Kidney (tissue), 14 donors: ENCODE measurements around the gene PLCB1. TPM values are rescaled to one million over a fixed set of nuclear protein-coding genes. Genes with fewer than 3 reads are reported as not detected.

Experiments
- DNase-seq, 5 donors: peaks; one replicate each; pipeline ENCODE4 v3.0.0-alpha.2; 2013 to 2020
- FAIRE-seq: peaks from 2 replicates; lab custom pipeline; 2012; peaks lifted over from hg19 to GRCh38; lab: Jason Lieb, UNC
- H3K27ac ChIP-seq, 2 donors: one replicate each; pipeline ENCODE4 v1.7.0; 2013; ENCODE audit warnings: low read depth in 2 of 2, low read length in 2 of 2, inconsistent platforms in 1 of 2
- H3K27me3 ChIP-seq: one replicate; pipeline ENCODE4 v1.7.1; 2013; ENCODE audit warnings: low read length, inconsistent platforms; ENCODE audit not compliant: control insufficient read depth, insufficient read depth
- H3K36me3 ChIP-seq, 3 donors: one replicate each; pipeline versions ENCODE4 v1.7.0 to v1.7.1; 2013; ENCODE audit warnings: low read length in 3 of 3, control low read depth in 1 of 3, inconsistent platforms in 1 of 3; ENCODE audit not compliant: insufficient read depth in 3 of 3, control insufficient read depth in 2 of 3
- H3K4me1 ChIP-seq, 3 donors: one replicate each; pipeline versions ENCODE4 v1.7.0 to v1.7.1; 2013; ENCODE audit warnings: low read length in 3 of 3, inconsistent platforms in 1 of 3, low read depth in 1 of 3; ENCODE audit not compliant: control insufficient read depth in 2 of 3, insufficient read depth in 2 of 3
- H3K4me3 ChIP-seq, 3 donors: one replicate each; pipeline versions ENCODE4 v1.7.0 to v1.8.1; 2013; ENCODE audit warnings: low read length in 3 of 3, control low read depth in 1 of 3, inconsistent platforms in 1 of 3
- H3K9ac ChIP-seq, 3 donors: one replicate each; pipeline versions ENCODE4 v1.7.0 to v1.7.1; 2013; ENCODE audit warnings: low read length in 3 of 3, control low read depth in 1 of 3, inconsistent platforms in 1 of 3
- H3K9me3 ChIP-seq, 3 donors: one replicate each; pipeline versions ENCODE4 v1.7.0 to v1.7.1; 2013; ENCODE audit warnings: low read length in 3 of 3, control low read depth in 1 of 3, inconsistent platforms in 1 of 3; ENCODE audit not compliant: control insufficient read depth in 2 of 3, insufficient read depth in 1 of 3
- intact Hi-C: fragments of 100-400 bp; cut with DNase I; formaldehyde crosslinking; loops from one replicate; pipeline ENCODE4 v1.11.1; 2022
- polyA plus RNA-seq: library from polyadenylated mRNA; stranded (reverse); fragments of 350-450 nt; fragmentation: Illumina TruSeq; extraction: RNeasy Lipid Tissue Mini Kit (QIAGEN cat#74804); gene quantifications from one replicate; pipeline ENCODE4 v1.2.3, GENCODE V29; 2014; ENCODE audit warnings: low read depth, low replicate concordance; ENCODE audit not compliant: insufficient read depth
- total RNA-seq: library from RNA; stranded (reverse); fragmentation: NEBNext Ultra II Directional; extraction: Animal tissue kit (Norgen Biotek cat#: 25700); gene quantifications from one replicate; pipeline ENCODE4 v1.2.1, GENCODE V29; 2021
- TF ChIP-seq, protein P1 (sequence below): IDR thresholded peaks from 3 replicates; pipeline ENCODE4 v1.5.1; 2012; ENCODE audit warnings: mild to moderate bottlenecking, moderate library complexity, borderline replicate concordance; ENCODE audit not compliant: insufficient read depth; ENCODE audit errors: extremely low read depth
- donor health status: control.
- donor health status: control.
- donor health status: control.
- donor health status: control.
- donor health status: control.
- donor health status: DM: yes; HTN: yes; CAD: no.
- donor health status: Normal renal cell carcinoma (clear cell type).

The PLCB1 gene
- total and polyA plus RNA-seq, 2 donors from 2014 or later, result 9.4 to 107 TPM

DNA sequence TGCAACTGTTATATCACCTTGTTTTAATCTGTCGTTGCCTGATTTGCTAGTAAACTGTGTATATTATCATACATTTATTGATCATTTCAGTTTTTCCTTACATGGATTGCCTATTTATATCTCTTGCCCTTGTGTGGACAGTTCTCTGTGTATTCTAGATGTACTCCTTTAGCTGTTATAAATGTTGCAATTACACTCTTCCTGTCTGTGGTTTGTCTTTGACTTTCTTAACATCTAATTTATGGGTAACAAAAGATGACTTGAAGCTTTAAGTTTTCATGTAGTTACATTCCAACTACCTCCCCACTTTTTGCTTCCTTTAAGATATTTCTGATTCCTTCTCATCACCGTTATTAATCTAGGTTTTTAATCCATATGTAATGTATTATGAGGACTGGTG lies 22.6 kb downstream of the PLCB1 start:
- Histone ChIP-seq H3K4me1 (peaks cover 0 to 5% (median 4%) of the 10 kb centered on the region in 3 donors), H3K36me3 (no peaks in the 10 kb centered on the region), H3K9me3 (no peaks in the 10 kb centered on the region), H3K27me3 (no peaks in the 10 kb centered on the region), H3K27ac (no peak overlapping the region), H3K9ac (no peak overlapping the region), H3K4me3 (no peak overlapping the region)
- intact Hi-C loops, result no loop called here
- TF ChIP-seq, protein P1, sequence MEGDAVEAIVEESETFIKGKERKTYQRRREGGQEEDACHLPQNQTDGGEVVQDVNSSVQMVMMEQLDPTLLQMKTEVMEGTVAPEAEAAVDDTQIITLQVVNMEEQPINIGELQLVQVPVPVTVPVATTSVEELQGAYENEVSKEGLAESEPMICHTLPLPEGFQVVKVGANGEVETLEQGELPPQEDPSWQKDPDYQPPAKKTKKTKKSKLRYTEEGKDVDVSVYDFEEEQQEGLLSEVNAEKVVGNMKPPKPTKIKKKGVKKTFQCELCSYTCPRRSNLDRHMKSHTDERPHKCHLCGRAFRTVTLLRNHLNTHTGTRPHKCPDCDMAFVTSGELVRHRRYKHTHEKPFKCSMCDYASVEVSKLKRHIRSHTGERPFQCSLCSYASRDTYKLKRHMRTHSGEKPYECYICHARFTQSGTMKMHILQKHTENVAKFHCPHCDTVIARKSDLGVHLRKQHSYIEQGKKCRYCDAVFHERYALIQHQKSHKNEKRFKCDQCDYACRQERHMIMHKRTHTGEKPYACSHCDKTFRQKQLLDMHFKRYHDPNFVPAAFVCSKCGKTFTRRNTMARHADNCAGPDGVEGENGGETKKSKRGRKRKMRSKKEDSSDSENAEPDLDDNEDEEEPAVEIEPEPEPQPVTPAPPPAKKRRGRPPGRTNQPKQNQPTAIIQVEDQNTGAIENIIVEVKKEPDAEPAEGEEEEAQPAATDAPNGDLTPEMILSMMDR, result no peak
- DNase-seq, result no peak
- no peak for FAIRE-seq

DNA sequence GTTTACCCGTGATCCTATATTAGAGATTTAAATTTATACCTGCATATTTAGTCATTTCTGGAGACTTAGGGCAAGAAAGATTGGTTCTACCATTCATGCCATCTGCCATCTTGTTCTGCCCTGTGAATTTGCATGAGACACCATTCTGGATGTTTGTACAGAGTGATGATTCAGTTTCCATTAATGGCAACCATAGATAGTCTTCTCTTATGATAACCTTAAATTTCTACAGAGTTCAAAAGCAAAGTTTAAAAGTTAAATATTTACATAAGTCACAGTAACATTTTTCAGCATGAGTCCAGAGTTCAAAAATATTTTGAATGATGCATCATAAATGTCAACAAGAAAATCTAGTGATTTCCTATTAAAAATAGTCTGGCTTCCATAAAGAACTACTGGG lies 23.2 kb downstream of the PLCB1 start:
- FAIRE-seq, result no peak

DNA sequence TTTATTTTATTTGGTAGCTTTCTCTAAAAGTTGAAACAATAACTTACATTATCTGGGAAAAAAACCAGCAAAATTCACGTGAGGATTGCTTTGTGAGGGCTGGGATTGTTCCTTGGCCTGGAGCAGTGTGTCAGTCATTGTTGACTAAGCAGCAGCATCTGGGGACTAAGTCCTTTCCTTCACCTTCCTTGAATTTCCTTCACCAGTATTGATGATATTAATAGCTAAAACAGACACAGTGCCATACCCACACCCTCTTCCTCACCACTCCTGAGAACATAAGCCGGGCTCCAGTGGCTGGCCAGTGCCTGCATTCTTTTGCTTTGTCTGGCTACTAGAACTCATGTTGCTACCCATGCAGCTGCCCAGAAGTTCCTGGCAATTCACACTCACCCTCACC lies 23.7 kb downstream of the PLCB1 start:
- Histone ChIP-seq H3K4me1 (peaks cover 0 to 5% (median 4%) of the 10 kb centered on the region in 3 donors), H3K9me3 (no peaks in the 10 kb centered on the region), H3K36me3 (no peaks in the 10 kb centered on the region), H3K4me3 (no peak overlapping the region), H3K27ac (no peak overlapping the region), H3K27me3 (no peaks in the 10 kb centered on the region), H3K9ac (no peak overlapping the region)
- intact Hi-C loops, result no loop called here
- DNase-seq (no peak), FAIRE-seq (no peak)
- TF ChIP-seq, protein P1, result no peak

More for the DNA sequence above, 23.2 kb downstream of the PLCB1 start:
- DNase-seq, result no peak
- H3K36me3 ChIP-seq, result no peaks in the 10 kb centered on the region
- no peak overlapping the region for H3K9ac ChIP-seq
- TF ChIP-seq, protein P1, result no peak
- H3K4me3 ChIP-seq, result no peak overlapping the region
- intact Hi-C loops, result no loop called here
- H3K27ac ChIP-seq, result no peak overlapping the region
- no peaks in the 10 kb centered on the region for H3K9me3 ChIP-seq
- no peaks in the 10 kb centered on the region for H3K27me3 ChIP-seq
- peaks cover 0 to 5% (median 4%) of the 10 kb centered on the region in 3 donors for H3K4me1 ChIP-seq
